OCI-LY3 (cell line): ENCODE measurements around the gene FKBP5.

Source experiments
- CTCF ChIP-seq: fragments of 200-600, 300-600 bp; sonication (generic); IDR thresholded peaks from 2 replicates; pipeline ENCODE4 v1.5.1; 2014; ENCODE audit warnings: antibody characterized with exemption, low read length, low read depth
- EZH2phosphoT487 ChIP-seq: fragments of 200-600 bp; shearing (Covaris generic); IDR thresholded peaks from 2 replicates; pipeline ENCODE4 v1.6.1; 2018; ENCODE audit warnings: antibody characterized with exemption, mixed run types, low read depth

DNA sequence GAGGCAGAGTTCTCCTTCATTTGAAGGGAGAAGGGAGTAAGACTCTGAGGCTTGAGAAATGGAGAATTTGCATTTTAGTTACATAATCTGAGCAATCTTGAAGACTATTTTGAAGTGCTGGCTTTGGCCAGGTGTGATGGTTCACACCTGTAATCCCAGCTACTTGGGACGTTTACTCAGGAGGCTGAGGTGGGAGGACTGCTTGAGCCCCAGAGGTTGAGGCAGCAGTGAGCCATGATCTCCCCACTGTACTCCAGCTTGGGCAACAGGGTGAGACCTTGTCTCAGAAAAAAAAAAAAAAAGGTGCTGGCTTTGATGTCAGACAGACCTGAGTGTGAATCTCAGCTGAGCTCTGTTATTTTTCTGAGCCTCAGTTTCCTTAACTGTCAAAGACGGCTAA, 35.8 kb upstream of the FKBP5 start:
- TF ChIP-seq CTCF (no peak), EZH2phosphoT487 (no peak)
